H1 (cell line): ENCODE results near the gene VTN. TPM values are rescaled to one million over a fixed set of nuclear protein-coding genes. Genes with fewer than 3 reads are reported as not detected.
A peak's percentile ranks its signal among the peaks of the same experiment; 100 is the strongest.

Experiments used
- CTBP2 ChIP-seq: IDR thresholded peaks from 2 replicates; pipeline ENCODE4 v1.7.0; 2011; ENCODE audit warnings: borderline replicate concordance, mild to moderate bottlenecking, moderate library complexity, mixed read lengths, low read length; ENCODE audit not compliant: insufficient read depth, insufficient read length
- JUN ChIP-seq: IDR thresholded peaks from 2 replicates; pipeline ENCODE4 v1.6.1; 2011; ENCODE audit warnings: low read depth, mild to moderate bottlenecking, improper control_type of control experiment, low read length
- POLR2A ChIP-seq, 2 experiments: IDR thresholded peaks; 1 replicate in 1 of 2; 2 replicates in 1 of 2; pipeline ENCODE4 v1.6.1; 2011; ENCODE audit warnings: low read depth in 2 of 2, low read length in 2 of 2, mild to moderate bottlenecking in 2 of 2; ENCODE audit errors: control extremely low read depth in 1 of 2
- RBBP5 ChIP-seq: IDR thresholded peaks from 2 replicates; pipeline ENCODE4 v1.7.1; 2012; ENCODE audit warnings: low read depth, mild to moderate bottlenecking, inconsistent platforms, low read length, moderate library complexity, borderline replicate concordance
- RFX5 ChIP-seq: IDR thresholded peaks from 2 replicates; pipeline ENCODE4 v1.6.1; 2011; ENCODE audit warnings: low read depth, low read length, improper control_type of control experiment, borderline replicate concordance
- SAP30 ChIP-seq: fragments of 300-600 bp; sonication (generic); IDR thresholded peaks from 2 replicates; pipeline ENCODE4 v1.7.1; 2012; ENCODE audit warnings: low read length, moderate library complexity, mild to moderate bottlenecking, inconsistent platforms; ENCODE audit not compliant: insufficient read depth, insufficient replicate concordance
- polyA plus RNA-seq, 7 experiments: library from polyadenylated mRNA; depleted of rRNA in 3 of 7; stranded (reverse) in 5 of 7; unstranded in 2 of 7; fragments of >200 nt in 5 of 7; fragments of 200-250 nt in 2 of 7; gene quantifications; 1 replicate in 5 of 7; 2 replicates in 1 of 7; 4 replicates in 1 of 7; pipeline versions ENCODE4 v1.2.1 to v1.2.3, GENCODE V29; 2011 to 2013; ENCODE audit warnings: missing spikeins in 2 of 7, mixed read lengths in 2 of 7
- total RNA-seq: library from RNA; stranded (reverse); fragmentation: NEBNext Ultra II Directional; extraction: Animal tissue kit (Norgen Biotek cat#: 25700); gene quantifications from 2 replicates; pipeline ENCODE4 v1.2.1, GENCODE V29; 2021
- TF ChIP-seq, protein P1 (sequence below): IDR thresholded peaks from 2 replicates; pipeline ENCODE4 v1.6.1; 2011; ENCODE audit warnings: low read length, improper control_type of control experiment
- TF ChIP-seq, protein P2 (sequence below): fragments of 300-600 bp; sonication (generic); IDR thresholded peaks from 2 replicates; pipeline ENCODE4 v1.7.1; 2012; ENCODE audit warnings: low read length, moderate library complexity, mild to moderate bottlenecking, inconsistent platforms; ENCODE audit not compliant: insufficient replicate concordance

Gene VTN
- total and polyA plus RNA-seq, 2 of the 8 experiments (the other 6 are each of a cell fraction or from before 2014, with no cell fraction given) = 0.18 TPM; not detected in 1

DNA sequence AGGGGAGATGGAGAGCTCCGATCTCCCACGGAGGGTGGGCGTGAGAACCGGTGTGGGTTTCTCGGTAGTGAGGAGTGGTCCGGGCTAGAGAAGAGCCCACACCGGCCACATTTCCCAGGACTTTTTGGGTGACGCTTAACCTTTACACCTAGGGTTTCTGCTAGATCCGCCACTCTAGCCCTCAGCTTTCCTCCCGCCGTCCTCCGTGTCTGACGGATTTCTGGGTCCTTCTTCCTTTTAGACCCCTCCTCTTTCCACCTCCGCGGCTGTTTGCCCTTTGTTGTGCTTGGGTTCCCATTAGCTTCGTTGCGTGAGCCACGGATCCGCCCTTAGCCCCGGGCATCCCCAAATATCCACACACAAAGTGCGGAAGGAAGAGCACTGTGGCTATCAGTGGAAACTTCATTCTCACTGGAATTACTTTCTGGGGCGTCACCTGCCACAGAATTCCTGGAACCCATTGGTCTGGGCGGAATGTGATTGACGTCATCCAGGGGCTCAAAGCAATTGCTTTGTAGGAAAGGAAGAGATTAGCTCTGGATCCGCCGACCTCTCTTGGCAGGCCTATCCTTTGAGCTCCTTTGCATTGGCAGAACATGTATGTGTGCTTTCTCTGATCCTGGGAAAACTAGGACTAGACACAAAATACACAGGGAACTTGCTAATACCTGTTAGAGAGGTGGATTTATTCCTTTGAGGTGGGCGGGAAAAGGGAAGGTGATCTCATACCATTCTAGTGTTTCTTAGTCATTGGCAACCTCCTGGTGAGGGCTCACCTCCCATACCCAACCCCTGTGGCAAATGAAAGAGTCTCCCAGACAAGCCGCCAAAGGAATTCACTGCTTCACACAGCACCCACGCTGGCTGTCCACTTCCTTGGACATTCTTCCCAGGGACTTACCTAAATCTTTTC, 33.9 kb downstream of the VTN start (continued):
- no peak for TF ChIP-seq CTBP2
- TF ChIP-seq RBBP5 = 0 out of 2 replicates have a peak, but pooled peaks have one; percentile 18
- TF ChIP-seq JUN = 0 out of 2 replicates have a peak, but pooled peaks have one; percentile 25
- peak; percentile 51 to 87 for TF ChIP-seq POLR2A (IDR thresholded peaks at IDR 0.05; ENCODE audit: control extremely low read depth in 1 of 2, low read depth in 2 of 2, low read length in 2 of 2)
- TF ChIP-seq, protein P1, sequence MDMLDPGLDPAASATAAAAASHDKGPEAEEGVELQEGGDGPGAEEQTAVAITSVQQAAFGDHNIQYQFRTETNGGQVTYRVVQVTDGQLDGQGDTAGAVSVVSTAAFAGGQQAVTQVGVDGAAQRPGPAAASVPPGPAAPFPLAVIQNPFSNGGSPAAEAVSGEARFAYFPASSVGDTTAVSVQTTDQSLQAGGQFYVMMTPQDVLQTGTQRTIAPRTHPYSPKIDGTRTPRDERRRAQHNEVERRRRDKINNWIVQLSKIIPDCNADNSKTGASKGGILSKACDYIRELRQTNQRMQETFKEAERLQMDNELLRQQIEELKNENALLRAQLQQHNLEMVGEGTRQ = no peak
- TF ChIP-seq, protein P2, sequence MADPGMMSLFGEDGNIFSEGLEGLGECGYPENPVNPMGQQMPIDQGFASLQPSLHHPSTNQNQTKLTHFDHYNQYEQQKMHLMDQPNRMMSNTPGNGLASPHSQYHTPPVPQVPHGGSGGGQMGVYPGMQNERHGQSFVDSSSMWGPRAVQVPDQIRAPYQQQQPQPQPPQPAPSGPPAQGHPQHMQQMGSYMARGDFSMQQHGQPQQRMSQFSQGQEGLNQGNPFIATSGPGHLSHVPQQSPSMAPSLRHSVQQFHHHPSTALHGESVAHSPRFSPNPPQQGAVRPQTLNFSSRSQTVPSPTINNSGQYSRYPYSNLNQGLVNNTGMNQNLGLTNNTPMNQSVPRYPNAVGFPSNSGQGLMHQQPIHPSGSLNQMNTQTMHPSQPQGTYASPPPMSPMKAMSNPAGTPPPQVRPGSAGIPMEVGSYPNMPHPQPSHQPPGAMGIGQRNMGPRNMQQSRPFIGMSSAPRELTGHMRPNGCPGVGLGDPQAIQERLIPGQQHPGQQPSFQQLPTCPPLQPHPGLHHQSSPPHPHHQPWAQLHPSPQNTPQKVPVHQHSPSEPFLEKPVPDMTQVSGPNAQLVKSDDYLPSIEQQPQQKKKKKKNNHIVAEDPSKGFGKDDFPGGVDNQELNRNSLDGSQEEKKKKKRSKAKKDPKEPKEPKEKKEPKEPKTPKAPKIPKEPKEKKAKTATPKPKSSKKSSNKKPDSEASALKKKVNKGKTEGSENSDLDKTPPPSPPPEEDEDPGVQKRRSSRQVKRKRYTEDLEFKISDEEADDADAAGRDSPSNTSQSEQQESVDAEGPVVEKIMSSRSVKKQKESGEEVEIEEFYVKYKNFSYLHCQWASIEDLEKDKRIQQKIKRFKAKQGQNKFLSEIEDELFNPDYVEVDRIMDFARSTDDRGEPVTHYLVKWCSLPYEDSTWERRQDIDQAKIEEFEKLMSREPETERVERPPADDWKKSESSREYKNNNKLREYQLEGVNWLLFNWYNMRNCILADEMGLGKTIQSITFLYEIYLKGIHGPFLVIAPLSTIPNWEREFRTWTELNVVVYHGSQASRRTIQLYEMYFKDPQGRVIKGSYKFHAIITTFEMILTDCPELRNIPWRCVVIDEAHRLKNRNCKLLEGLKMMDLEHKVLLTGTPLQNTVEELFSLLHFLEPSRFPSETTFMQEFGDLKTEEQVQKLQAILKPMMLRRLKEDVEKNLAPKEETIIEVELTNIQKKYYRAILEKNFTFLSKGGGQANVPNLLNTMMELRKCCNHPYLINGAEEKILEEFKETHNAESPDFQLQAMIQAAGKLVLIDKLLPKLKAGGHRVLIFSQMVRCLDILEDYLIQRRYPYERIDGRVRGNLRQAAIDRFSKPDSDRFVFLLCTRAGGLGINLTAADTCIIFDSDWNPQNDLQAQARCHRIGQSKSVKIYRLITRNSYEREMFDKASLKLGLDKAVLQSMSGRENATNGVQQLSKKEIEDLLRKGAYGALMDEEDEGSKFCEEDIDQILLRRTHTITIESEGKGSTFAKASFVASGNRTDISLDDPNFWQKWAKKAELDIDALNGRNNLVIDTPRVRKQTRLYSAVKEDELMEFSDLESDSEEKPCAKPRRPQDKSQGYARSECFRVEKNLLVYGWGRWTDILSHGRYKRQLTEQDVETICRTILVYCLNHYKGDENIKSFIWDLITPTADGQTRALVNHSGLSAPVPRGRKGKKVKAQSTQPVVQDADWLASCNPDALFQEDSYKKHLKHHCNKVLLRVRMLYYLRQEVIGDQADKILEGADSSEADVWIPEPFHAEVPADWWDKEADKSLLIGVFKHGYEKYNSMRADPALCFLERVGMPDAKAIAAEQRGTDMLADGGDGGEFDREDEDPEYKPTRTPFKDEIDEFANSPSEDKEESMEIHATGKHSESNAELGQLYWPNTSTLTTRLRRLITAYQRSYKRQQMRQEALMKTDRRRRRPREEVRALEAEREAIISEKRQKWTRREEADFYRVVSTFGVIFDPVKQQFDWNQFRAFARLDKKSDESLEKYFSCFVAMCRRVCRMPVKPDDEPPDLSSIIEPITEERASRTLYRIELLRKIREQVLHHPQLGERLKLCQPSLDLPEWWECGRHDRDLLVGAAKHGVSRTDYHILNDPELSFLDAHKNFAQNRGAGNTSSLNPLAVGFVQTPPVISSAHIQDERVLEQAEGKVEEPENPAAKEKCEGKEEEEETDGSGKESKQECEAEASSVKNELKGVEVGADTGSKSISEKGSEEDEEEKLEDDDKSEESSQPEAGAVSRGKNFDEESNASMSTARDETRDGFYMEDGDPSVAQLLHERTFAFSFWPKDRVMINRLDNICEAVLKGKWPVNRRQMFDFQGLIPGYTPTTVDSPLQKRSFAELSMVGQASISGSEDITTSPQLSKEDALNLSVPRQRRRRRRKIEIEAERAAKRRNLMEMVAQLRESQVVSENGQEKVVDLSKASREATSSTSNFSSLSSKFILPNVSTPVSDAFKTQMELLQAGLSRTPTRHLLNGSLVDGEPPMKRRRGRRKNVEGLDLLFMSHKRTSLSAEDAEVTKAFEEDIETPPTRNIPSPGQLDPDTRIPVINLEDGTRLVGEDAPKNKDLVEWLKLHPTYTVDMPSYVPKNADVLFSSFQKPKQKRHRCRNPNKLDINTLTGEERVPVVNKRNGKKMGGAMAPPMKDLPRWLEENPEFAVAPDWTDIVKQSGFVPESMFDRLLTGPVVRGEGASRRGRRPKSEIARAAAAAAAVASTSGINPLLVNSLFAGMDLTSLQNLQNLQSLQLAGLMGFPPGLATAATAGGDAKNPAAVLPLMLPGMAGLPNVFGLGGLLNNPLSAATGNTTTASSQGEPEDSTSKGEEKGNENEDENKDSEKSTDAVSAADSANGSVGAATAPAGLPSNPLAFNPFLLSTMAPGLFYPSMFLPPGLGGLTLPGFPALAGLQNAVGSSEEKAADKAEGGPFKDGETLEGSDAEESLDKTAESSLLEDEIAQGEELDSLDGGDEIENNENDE = no peak
- TF ChIP-seq SAP30 = peak; percentile 32
- TF ChIP-seq RFX5 = no peak
